ENCODE results near the gene LYZL4.

GRCh38 chr3:42398080-42398479 lies 12.3 kb downstream of the LYZL4 start:
- TF ChIP-seq CTCF (IDR thresholded peaks at IDR 0.05; ENCODE audit: low read depth, low read length, poor library complexity, severe bottlenecking) (no peak), EZH2phosphoT487 (IDR thresholded peaks at IDR 0.05; ENCODE audit: borderline replicate concordance, low read length) (no peak)
